BE2C (cell line): ENCODE data around the gene AGAP1.

Source experiments
- DNase-seq: peaks from one replicate; pipeline ENCODE4 v3.0.0-alpha.2; 2020
- H3K27me3 ChIP-seq: fragments of 250-450 bp; sonication (Bioruptor Pico); 2 replicates; pipeline ENCODE4 v1.5.1; 2020; ENCODE audit warnings: mild to moderate bottlenecking
- H3K36me3 ChIP-seq: fragments of 250-450 bp; sonication (Bioruptor Pico); 2 replicates; pipeline ENCODE4 v1.5.1; 2020; ENCODE audit warnings: mild to moderate bottlenecking
- H3K4me1 ChIP-seq: fragments of 250-450 bp; sonication (Bioruptor Pico); 2 replicates; pipeline ENCODE4 v1.5.1; 2020
- H3K4me3 ChIP-seq: 2 replicates; pipeline ENCODE4 v1.5.1; 2011; ENCODE audit warnings: low read depth, low read length
- H3K9me3 ChIP-seq: fragments of 250-450 bp; sonication (Bioruptor Pico); 2 replicates; pipeline ENCODE4 v1.5.1; 2020
- CTCF ChIP-seq: IDR thresholded peaks from 2 replicates; pipeline ENCODE4 v1.5.1; 2012; ENCODE audit warnings: mild to moderate bottlenecking, low read depth, low read length

The AGAP1 gene

GRCh38 chr2:235692076-235692475, 198.2 kb downstream of the AGAP1 start:
- no peaks in the 10 kb centered on the region for H3K4me1 ChIP-seq
- no peaks in the 10 kb centered on the region for H3K27me3 ChIP-seq
- no peak overlapping the region for H3K4me3 ChIP-seq
- H3K36me3 ChIP-seq: no peaks in the 10 kb centered on the region
- DNase-seq: no peak
- H3K9me3 ChIP-seq: no peaks in the 10 kb centered on the region
- TF ChIP-seq CTCF: no peak

- no peak for DNase-seq
- Histone ChIP-seq H3K4me1 (no peaks in the 10 kb centered on the region), H3K4me3 (no peak overlapping the region), H3K9me3 (no peaks in the 10 kb centered on the region), H3K36me3 (no peaks in the 10 kb centered on the region), H3K27me3 (no peaks in the 10 kb centered on the region)
- no peak for TF ChIP-seq CTCF
Measured at GRCh38 chr2:235692671-235693171, 198.9 kb downstream of the AGAP1 start.

- DNase-seq: no peak
- H3K4me3 ChIP-seq: no peak overlapping the region
- H3K36me3 ChIP-seq: no peaks in the 10 kb centered on the region
- no peaks in the 10 kb centered on the region for H3K4me1 ChIP-seq
- no peaks in the 10 kb centered on the region for H3K27me3 ChIP-seq
- no peaks in the 10 kb centered on the region for H3K9me3 ChIP-seq
- no peak for TF ChIP-seq CTCF
Measured at GRCh38 chr2:235693279-235693678, 199.4 kb downstream of the AGAP1 start.

GRCh38 chr2:235694721-235695601, 201.1 kb downstream of the AGAP1 start:
- no peaks in the 10 kb centered on the region for H3K4me1 ChIP-seq
- DNase-seq: no peak
- H3K9me3 ChIP-seq: no peaks in the 10 kb centered on the region
- no peaks in the 10 kb centered on the region for H3K36me3 ChIP-seq
- H3K4me3 ChIP-seq: no peak overlapping the region
- H3K27me3 ChIP-seq: no peaks in the 10 kb centered on the region
- TF ChIP-seq CTCF: no peak

- no peak overlapping the region for H3K4me3 ChIP-seq
Measured at GRCh38 chr2:235695602-235695895, 201.7 kb downstream of the AGAP1 start.

More at GRCh38 chr2:235695602-235695895, 201.7 kb downstream of the AGAP1 start:
- Histone ChIP-seq H3K36me3 (no peaks in the 10 kb centered on the region), H3K9me3 (no peaks in the 10 kb centered on the region), H3K27me3 (no peaks in the 10 kb centered on the region), H3K4me1 (no peaks in the 10 kb centered on the region)
- TF ChIP-seq CTCF: no peak
- no peak for DNase-seq
